ENCODE results near the gene RAD51AP2.

The RAD51AP2 gene

DNA sequence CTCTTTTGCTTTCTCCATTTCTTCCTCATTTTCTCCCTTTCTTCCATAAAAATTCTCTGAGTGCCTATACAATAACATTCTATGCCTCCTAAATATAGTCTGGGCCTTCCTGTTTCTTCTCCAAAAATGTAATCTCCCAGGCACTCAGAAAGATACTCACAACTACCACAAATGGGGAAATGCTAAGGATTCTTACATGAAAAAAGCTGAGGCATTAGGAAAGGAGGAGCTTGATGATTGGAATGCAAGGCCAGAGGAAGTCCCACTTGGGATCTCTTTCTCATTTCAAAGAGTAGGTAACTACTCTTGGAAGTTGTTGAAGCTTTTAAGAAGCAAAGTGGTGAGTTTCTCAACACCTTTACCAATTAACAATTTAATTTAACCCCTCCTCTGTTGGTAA is 25.6 kb upstream of the RAD51AP2 start:
- no peak for DNase-seq
- H3K4me3 ChIP-seq: no peak overlapping the region
- no peaks in the 10 kb centered on the region for H3K36me3 ChIP-seq
- H3K9me3 ChIP-seq: no peaks in the 10 kb centered on the region
- no peak overlapping the region for H3K27ac ChIP-seq
- peaks cover 0 to 26% (median 11%) of the 10 kb centered on the region in 4 donors for H3K4me1 ChIP-seq
- no peak for TF ChIP-seq CTCF (IDR thresholded peaks at IDR 0.05)
- intact Hi-C loops (cut with DNase I; ENCODE audit: low total_unique reads): no loop called here
- H3K27me3 ChIP-seq: peaks cover 0 to 19% of the 10 kb centered on the region in 2 donors

- Histone ChIP-seq H3K4me1 (peaks cover 0 to 29% (median 13%) of the 10 kb centered on the region in 4 donors), H3K27ac (no peak overlapping the region), H3K36me3 (no peaks in the 10 kb centered on the region), H3K9me3 (no peaks in the 10 kb centered on the region), H3K27me3 (peaks cover 0 to 14% of the 10 kb centered on the region in 2 donors), H3K4me3 (no peak overlapping the region)
- TF ChIP-seq CTCF (IDR thresholded peaks at IDR 0.05): no peak
- intact Hi-C loops (cut with DNase I; ENCODE audit: low total_unique reads): no loop called here
- DNase-seq: no peak
Measured at GRCh38 chr2:17543131-17543660, 25.0 kb upstream of the RAD51AP2 start.

GRCh38 chr2:17542471-17542870 is 24.2 kb upstream of the RAD51AP2 start:
- intact Hi-C loops (cut with DNase I; ENCODE audit: low total_unique reads): no loop called here
- TF ChIP-seq CTCF (IDR thresholded peaks at IDR 0.05): no peak
- peaks cover 0 to 13% of the 10 kb centered on the region in 2 donors for H3K27me3 ChIP-seq
- DNase-seq: no peak
- peaks cover 0 to 34% (median 14%) of the 10 kb centered on the region in 4 donors for H3K4me1 ChIP-seq
- no peaks in the 10 kb centered on the region for H3K36me3 ChIP-seq
- no peaks in the 10 kb centered on the region for H3K9me3 ChIP-seq
- no peak overlapping the region for H3K4me3 ChIP-seq
- no peak overlapping the region for H3K27ac ChIP-seq

DNA sequence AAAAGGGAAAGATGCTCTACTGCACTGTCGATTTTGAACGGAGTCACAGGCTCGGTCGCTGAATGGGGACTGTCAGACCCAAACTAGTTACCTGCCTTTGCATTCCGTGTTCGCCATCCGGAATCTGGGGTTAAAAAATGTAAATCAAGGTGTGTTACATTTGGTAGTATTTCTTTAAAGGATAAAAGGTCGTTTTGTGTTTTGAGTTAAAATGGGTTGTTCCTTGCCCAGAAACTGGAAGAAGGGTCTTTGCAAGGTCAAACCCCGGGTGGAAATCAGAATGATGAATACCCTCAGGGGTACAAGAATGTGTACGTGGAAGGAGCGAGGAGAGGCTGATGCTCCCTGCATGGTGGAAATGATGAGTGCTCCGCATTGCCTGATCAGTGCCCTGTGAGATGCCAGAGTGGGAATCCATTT is 23.3 kb upstream of the RAD51AP2 start:
- H3K36me3 ChIP-seq: no peaks in the 10 kb centered on the region
- H3K27me3 ChIP-seq: peaks cover 0 to 11% of the 10 kb centered on the region in 2 donors
- no peaks in the 10 kb centered on the region for H3K9me3 ChIP-seq
- no peak overlapping the region for H3K27ac ChIP-seq
- no peak for DNase-seq
- intact Hi-C loops (cut with DNase I; ENCODE audit: low total_unique reads): no loop called here
- peak overlapping the region; percentile 52 to 62 for H3K4me3 ChIP-seq
- H3K4me1 ChIP-seq: peaks cover 0 to 34% (median 14%) of the 10 kb centered on the region in 4 donors
- TF ChIP-seq CTCF (IDR thresholded peaks at IDR 0.05): no peak

GRCh38 chr2:17540813-17541530 is 22.7 kb upstream of the RAD51AP2 start:
- no peak for TF ChIP-seq CTCF (IDR thresholded peaks at IDR 0.05)
- H3K4me3 ChIP-seq: peak overlapping the region; percentile 52 to 62
- intact Hi-C loops (cut with DNase I; ENCODE audit: low total_unique reads): no loop called here
- no peak for DNase-seq
- H3K9me3 ChIP-seq: no peaks in the 10 kb centered on the region
- peaks cover 0 to 34% (median 14%) of the 10 kb centered on the region in 4 donors for H3K4me1 ChIP-seq
- H3K36me3 ChIP-seq: no peaks in the 10 kb centered on the region
- peak overlapping the region in 1 of 2 donors; percentile 77 for H3K27ac ChIP-seq
- peaks cover 0 to 11% of the 10 kb centered on the region in 2 donors for H3K27me3 ChIP-seq

All from tibial artery (tissue), 4 donors.